ENCODE measurements around the gene CEP250.

CEP250 gene

GRCh38 chr20:35497780-35498189 is 42.4 kb downstream of the CEP250 start:
- no peak overlapping the region for H3K4ac ChIP-seq (ENCODE audit: low read length)
- H3K4me2 ChIP-seq (ENCODE audit: insufficient read depth, low read length, poor library complexity, severe bottlenecking), result no peak overlapping the region
- no peak overlapping the region for H4K91ac ChIP-seq (ENCODE audit: low read depth, low read length, poor library complexity)
- no CpG with 5 or more reads among the region's 9 CpGs for WGBS, 2 donors (ENCODE audit: extremely low coverage in 2 of 2, insufficient read length in 2 of 2, insufficient replicate concordance in 1 of 2)
- H2AK5ac ChIP-seq (ENCODE audit: low read depth, low read length), result no peak overlapping the region
- H2BK12ac ChIP-seq (ENCODE audit: low read length), result no peak overlapping the region
- no peak overlapping the region for H2BK120ac ChIP-seq (ENCODE audit: low read depth, low read length)
- no peak overlapping the region for H3K4me3 ChIP-seq (ENCODE audit: low read length in 2 of 2)
- no peak overlapping the region for H3K18ac ChIP-seq (ENCODE audit: low read length)
- no peak overlapping the region for H3K14ac ChIP-seq (ENCODE audit: low read length)
- H3K27ac ChIP-seq (replicated peaks; ENCODE audit: low read length), result no peak overlapping the region
- peaks cover 53 to 98% of the 10 kb centered on the region in 2 donors for H3K36me3 ChIP-seq (replicated peaks in 1 of 2; ENCODE audit: control insufficient read depth in 2 of 2, insufficient read depth in 2 of 2, low read length in 2 of 2)
- no peaks in the 10 kb centered on the region for H3K79me1 ChIP-seq (ENCODE audit: low read depth, low read length)
- peak overlapping the region; percentile 32 for H3K23ac ChIP-seq (ENCODE audit: low read depth, low read length, poor library complexity)
- no peak overlapping the region for H4K8ac ChIP-seq (ENCODE audit: low read depth, low read length)
- H3K4me1 ChIP-seq (ENCODE audit: control insufficient read depth in 2 of 2, insufficient read depth in 1 of 2, low read depth in 1 of 2, low read length in 2 of 2), result no peaks in the 10 kb centered on the region
- H2BK15ac ChIP-seq (ENCODE audit: low read length), result no peak overlapping the region
- no peak for DNase-seq (ENCODE audit: low spot score)
- no peaks in the 10 kb centered on the region for H3K9me3 ChIP-seq (replicated peaks in 1 of 2; ENCODE audit: control insufficient read depth in 2 of 2, insufficient read depth in 1 of 2, low read depth in 1 of 2, low read length in 2 of 2)
- no peak overlapping the region for H2AFZ ChIP-seq (ENCODE audit: low read length)
- H3K9ac ChIP-seq (ENCODE audit: low read depth, low read length, poor library complexity), result no peak overlapping the region
- no peaks in the 10 kb centered on the region for H3K27me3 ChIP-seq (ENCODE audit: control insufficient read depth in 3 of 3, insufficient read depth in 3 of 3, low read depth in 1 of 3, low read length in 3 of 3)
- no peak overlapping the region for H2BK5ac ChIP-seq (ENCODE audit: low read length)

DNA sequence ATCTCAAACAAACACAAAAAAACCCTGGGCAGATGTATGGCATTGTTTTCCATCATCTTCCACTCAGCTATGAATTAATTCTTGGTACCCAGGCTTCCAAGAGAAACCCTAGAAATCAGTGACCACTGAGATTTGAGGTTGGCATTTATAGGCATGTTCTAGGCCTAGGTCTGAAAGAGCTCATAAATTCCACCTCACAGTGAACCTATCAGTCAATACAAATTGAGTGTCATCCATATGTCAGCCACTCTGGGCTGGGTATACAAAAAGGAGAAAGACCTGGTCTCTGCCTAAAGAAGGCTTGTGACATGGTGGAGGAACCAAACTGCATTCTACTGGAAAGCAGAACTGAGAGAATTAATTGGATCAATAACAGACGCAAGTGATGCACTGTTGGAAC is 43.9 kb downstream of the CEP250 start:
- H3K79me1 ChIP-seq (ENCODE audit: low read depth, low read length), result no peaks in the 10 kb centered on the region
- no peaks in the 10 kb centered on the region for H3K9me3 ChIP-seq (replicated peaks in 1 of 2; ENCODE audit: control insufficient read depth in 2 of 2, insufficient read depth in 1 of 2, low read depth in 1 of 2, low read length in 2 of 2)
- H2BK12ac ChIP-seq (ENCODE audit: low read length), result no peak overlapping the region
- no peaks in the 10 kb centered on the region for H3K4me1 ChIP-seq (ENCODE audit: control insufficient read depth in 2 of 2, insufficient read depth in 1 of 2, low read depth in 1 of 2, low read length in 2 of 2)
- DNase-seq (ENCODE audit: low spot score), result no peak
- H3K36me3 ChIP-seq (replicated peaks in 1 of 2; ENCODE audit: control insufficient read depth in 2 of 2, insufficient read depth in 2 of 2, low read length in 2 of 2), result peaks cover 59 to 98% of the 10 kb centered on the region in 2 donors
- H3K27ac ChIP-seq (replicated peaks; ENCODE audit: low read length), result no peak overlapping the region
- no peak overlapping the region for H2AK5ac ChIP-seq (ENCODE audit: low read depth, low read length)
- no peak overlapping the region for H4K91ac ChIP-seq (ENCODE audit: low read depth, low read length, poor library complexity)
- no peak overlapping the region for H2BK15ac ChIP-seq (ENCODE audit: low read length)
- H3K4me2 ChIP-seq (ENCODE audit: insufficient read depth, low read length, poor library complexity, severe bottlenecking), result no peak overlapping the region
- H2BK120ac ChIP-seq (ENCODE audit: low read depth, low read length), result no peak overlapping the region
- no CpG with 5 or more reads among the region's 1 CpG for WGBS, 2 donors (ENCODE audit: extremely low coverage in 2 of 2, insufficient read length in 2 of 2, insufficient replicate concordance in 1 of 2)
- H2AFZ ChIP-seq (ENCODE audit: low read length), result no peak overlapping the region
- no peak overlapping the region for H3K4me3 ChIP-seq (ENCODE audit: low read length in 2 of 2)
- no peak overlapping the region for H3K23ac ChIP-seq (ENCODE audit: low read depth, low read length, poor library complexity)
- H3K18ac ChIP-seq (ENCODE audit: low read length), result no peak overlapping the region
- no peaks in the 10 kb centered on the region for H3K27me3 ChIP-seq (ENCODE audit: control insufficient read depth in 3 of 3, insufficient read depth in 3 of 3, low read depth in 1 of 3, low read length in 3 of 3)
- no peak overlapping the region for H3K9ac ChIP-seq (ENCODE audit: low read depth, low read length, poor library complexity)
- H3K4ac ChIP-seq (ENCODE audit: low read length), result no peak overlapping the region
- no peak overlapping the region for H3K14ac ChIP-seq (ENCODE audit: low read length)
- H4K8ac ChIP-seq (ENCODE audit: low read depth, low read length), result no peak overlapping the region
- H2BK5ac ChIP-seq (ENCODE audit: low read length), result no peak overlapping the region

GRCh38 chr20:35502352-35502751 is 47.0 kb downstream of the CEP250 start:
- peaks cover 59 to 97% of the 10 kb centered on the region in 2 donors for H3K36me3 ChIP-seq (replicated peaks in 1 of 2; ENCODE audit: control insufficient read depth in 2 of 2, insufficient read depth in 2 of 2, low read length in 2 of 2)
- H2BK5ac ChIP-seq (ENCODE audit: low read length), result no peak overlapping the region
- H3K27me3 ChIP-seq (ENCODE audit: control insufficient read depth in 3 of 3, insufficient read depth in 3 of 3, low read depth in 1 of 3, low read length in 3 of 3), result no peaks in the 10 kb centered on the region
- no peak overlapping the region for H3K4me2 ChIP-seq (ENCODE audit: insufficient read depth, low read length, poor library complexity, severe bottlenecking)
- no peak for DNase-seq (ENCODE audit: low spot score)
- H3K79me1 ChIP-seq (ENCODE audit: low read depth, low read length), result no peaks in the 10 kb centered on the region
- no peak overlapping the region for H4K91ac ChIP-seq (ENCODE audit: low read depth, low read length, poor library complexity)
- H3K9ac ChIP-seq (ENCODE audit: low read depth, low read length, poor library complexity), result no peak overlapping the region
- no peak overlapping the region for H2BK120ac ChIP-seq (ENCODE audit: low read depth, low read length)
- no peak overlapping the region for H3K4me3 ChIP-seq (ENCODE audit: low read length in 2 of 2)
- no peaks in the 10 kb centered on the region for H3K4me1 ChIP-seq (ENCODE audit: control insufficient read depth in 2 of 2, insufficient read depth in 1 of 2, low read depth in 1 of 2, low read length in 2 of 2)
- no peaks in the 10 kb centered on the region for H3K9me3 ChIP-seq (replicated peaks in 1 of 2; ENCODE audit: control insufficient read depth in 2 of 2, insufficient read depth in 1 of 2, low read depth in 1 of 2, low read length in 2 of 2)
- H2AFZ ChIP-seq (ENCODE audit: low read length), result no peak overlapping the region
- no peak overlapping the region for H3K18ac ChIP-seq (ENCODE audit: low read length)
- H4K8ac ChIP-seq (ENCODE audit: low read depth, low read length), result no peak overlapping the region
- H3K27ac ChIP-seq (replicated peaks; ENCODE audit: low read length), result no peak overlapping the region
- H3K14ac ChIP-seq (ENCODE audit: low read length), result no peak overlapping the region
- no CpG with 5 or more reads among the region's 8 CpGs for WGBS, 2 donors (ENCODE audit: extremely low coverage in 2 of 2, insufficient read length in 2 of 2, insufficient replicate concordance in 1 of 2)
- H2BK12ac ChIP-seq (ENCODE audit: low read length), result no peak overlapping the region
- no peak overlapping the region for H2BK15ac ChIP-seq (ENCODE audit: low read length)
- H3K23ac ChIP-seq (ENCODE audit: low read depth, low read length, poor library complexity), result no peak overlapping the region
- no peak overlapping the region for H2AK5ac ChIP-seq (ENCODE audit: low read depth, low read length)
- no peak overlapping the region for H3K4ac ChIP-seq (ENCODE audit: low read length)

GRCh38 chr20:35503281-35503680 is 47.9 kb downstream of the CEP250 start:
- H3K14ac ChIP-seq (ENCODE audit: low read length), result no peak overlapping the region
- no peak overlapping the region for H4K91ac ChIP-seq (ENCODE audit: low read depth, low read length, poor library complexity)
- H2BK5ac ChIP-seq (ENCODE audit: low read length), result no peak overlapping the region
- H3K27me3 ChIP-seq (ENCODE audit: control insufficient read depth in 3 of 3, insufficient read depth in 3 of 3, low read depth in 1 of 3, low read length in 3 of 3), result no peaks in the 10 kb centered on the region
- peaks cover 56 to 96% of the 10 kb centered on the region in 2 donors for H3K36me3 ChIP-seq (replicated peaks in 1 of 2; ENCODE audit: control insufficient read depth in 2 of 2, insufficient read depth in 2 of 2, low read length in 2 of 2)
- no peak for DNase-seq (ENCODE audit: low spot score)
- no peak overlapping the region for H4K8ac ChIP-seq (ENCODE audit: low read depth, low read length)
- H3K4me1 ChIP-seq (ENCODE audit: control insufficient read depth in 2 of 2, insufficient read depth in 1 of 2, low read depth in 1 of 2, low read length in 2 of 2), result no peaks in the 10 kb centered on the region
- H2BK15ac ChIP-seq (ENCODE audit: low read length), result no peak overlapping the region
- no peak overlapping the region for H3K4ac ChIP-seq (ENCODE audit: low read length)
- H3K18ac ChIP-seq (ENCODE audit: low read length), result no peak overlapping the region
- H3K9me3 ChIP-seq (replicated peaks in 1 of 2; ENCODE audit: control insufficient read depth in 2 of 2, insufficient read depth in 1 of 2, low read depth in 1 of 2, low read length in 2 of 2), result no peaks in the 10 kb centered on the region
- no peak overlapping the region for H2AK5ac ChIP-seq (ENCODE audit: low read depth, low read length)
- no peak overlapping the region for H3K27ac ChIP-seq (replicated peaks; ENCODE audit: low read length)
- no CpG with 5 or more reads among the region's 10 CpGs for WGBS, 2 donors (ENCODE audit: extremely low coverage in 2 of 2, insufficient read length in 2 of 2, insufficient replicate concordance in 1 of 2)
- no peak overlapping the region for H3K9ac ChIP-seq (ENCODE audit: low read depth, low read length, poor library complexity)
- no peak overlapping the region for H3K23ac ChIP-seq (ENCODE audit: low read depth, low read length, poor library complexity)
- no peaks in the 10 kb centered on the region for H3K79me1 ChIP-seq (ENCODE audit: low read depth, low read length)
- no peak overlapping the region for H2BK120ac ChIP-seq (ENCODE audit: low read depth, low read length)
- H2BK12ac ChIP-seq (ENCODE audit: low read length), result no peak overlapping the region
- no peak overlapping the region for H2AFZ ChIP-seq (ENCODE audit: low read length)
- no peak overlapping the region for H3K4me3 ChIP-seq (ENCODE audit: low read length in 2 of 2)
- H3K4me2 ChIP-seq (ENCODE audit: insufficient read depth, low read length, poor library complexity, severe bottlenecking), result no peak overlapping the region

Measured in neuronal stem cell (in vitro differentiated cells).